ENCODE data around the gene METRNL. TPM values are rescaled to one million over a fixed set of nuclear protein-coding genes. Genes with fewer than 3 reads are reported as not detected.

Gene METRNL
- polyA plus RNA-seq, 3 donors: 13.1 to 133 (median 29.8) TPM

GRCh38 chr17:83094291-83094690 lies 14.9 kb downstream of the METRNL start:
- no peak for TF ChIP-seq CTCF (IDR thresholded peaks at IDR 0.05)
- H3K27me3 Mint-ChIP-seq (ENCODE audit: low read depth in 3 of 3): peaks cover 17 to 28% (median 19%) of the 10 kb centered on the region in 3 donors
- peaks cover 59 to 69% of the 10 kb centered on the region in 2 donors for H3K36me3 ChIP-seq (replicated peaks in 1 of 2; ENCODE audit: control insufficient read depth in 1 of 2, insufficient read depth in 2 of 2, low read length in 2 of 2)
- H3K9me3 ChIP-seq (replicated peaks in 1 of 2; ENCODE audit: control insufficient read depth in 1 of 2, insufficient read depth in 1 of 2, low read length in 2 of 2): no peaks in the 10 kb centered on the region
- H3K79me2 ChIP-seq (ENCODE audit: insufficient read depth, low read length): peaks cover 32% of the 10 kb centered on the region
- H3K27ac ChIP-seq (ENCODE audit: low read depth in 1 of 2, low read length in 2 of 2): no peak overlapping the region
- H4K20me1 ChIP-seq (ENCODE audit: insufficient read depth, low read length): peaks cover 95% of the 10 kb centered on the region
- DNase-seq: no peak
- intact Hi-C loops (cut with micrococcal nuclease): loop anchor here in 1 of 2 donors (5.0 kb wide), 1 partner anchor 127 kb away; no protein-coding TSS in a partner anchor
- H3K4me1 Mint-ChIP-seq: peaks cover 17% of the 10 kb centered on the region
- WGBS (ENCODE audit: insufficient coverage): 90% methylated on average over 29 of the region's 32 CpGs
- no peak overlapping the region for H3K9ac ChIP-seq (ENCODE audit: insufficient read depth, low read length, poor library complexity, severe bottlenecking)
- peaks cover 49 to 68% of the 10 kb centered on the region in 2 donors for H3K36me3 Mint-ChIP-seq
- peaks cover 3 to 22% of the 10 kb centered on the region in 2 donors for H3K27me3 ChIP-seq (ENCODE audit: control insufficient read depth in 2 of 2, insufficient read depth in 2 of 2, low read length in 2 of 2)
- peak overlapping the region in 1 of 7 donors; percentile 52 for H3K27ac Mint-ChIP-seq
- H2AFZ ChIP-seq (ENCODE audit: insufficient read depth, low read depth, low read length, poor library complexity, severe bottlenecking): no peak overlapping the region
- H3K4me3 Mint-ChIP-seq: no peak overlapping the region
- H3K4me2 ChIP-seq (replicated peaks; ENCODE audit: extremely low read depth, low read length, poor library complexity, severe bottlenecking): no peak overlapping the region
- H3K9me3 Mint-ChIP-seq: peaks cover 0 to 1% (median 0%) of the 10 kb centered on the region in 7 donors
- H3K4me3 ChIP-seq (replicated peaks in 1 of 3; ENCODE audit: low read depth in 2 of 3, low read length in 3 of 3): no peak overlapping the region
- H3K4me1 ChIP-seq (ENCODE audit: control insufficient read depth in 1 of 2, insufficient read depth in 2 of 2, low read length in 2 of 2): peaks cover 11 to 26% of the 10 kb centered on the region in 2 donors

GRCh38 chr17:83095016-83095415 lies 15.6 kb downstream of the METRNL start:
- no peak overlapping the region for H3K9ac ChIP-seq (ENCODE audit: insufficient read depth, low read length, poor library complexity, severe bottlenecking)
- WGBS (ENCODE audit: insufficient coverage): 94% methylated on average over 22 of the region's 23 CpGs
- H3K27me3 ChIP-seq (ENCODE audit: control insufficient read depth in 2 of 2, insufficient read depth in 2 of 2, low read length in 2 of 2): peaks cover 3 to 29% of the 10 kb centered on the region in 2 donors
- peaks cover 24 to 35% (median 27%) of the 10 kb centered on the region in 3 donors for H3K27me3 Mint-ChIP-seq (ENCODE audit: low read depth in 3 of 3)
- H3K4me3 ChIP-seq (replicated peaks in 1 of 3; ENCODE audit: low read depth in 2 of 3, low read length in 3 of 3): no peak overlapping the region
- no peak overlapping the region for H3K4me3 Mint-ChIP-seq
- DNase-seq: no peak
- H3K36me3 Mint-ChIP-seq: peaks cover 45 to 63% of the 10 kb centered on the region in 2 donors
- H3K27ac Mint-ChIP-seq: peak overlapping the region in 1 of 7 donors; percentile 58
- peaks cover 55 to 63% of the 10 kb centered on the region in 2 donors for H3K36me3 ChIP-seq (replicated peaks in 1 of 2; ENCODE audit: control insufficient read depth in 1 of 2, insufficient read depth in 2 of 2, low read length in 2 of 2)
- H4K20me1 ChIP-seq (ENCODE audit: insufficient read depth, low read length): peaks cover 92% of the 10 kb centered on the region
- TF ChIP-seq CTCF (IDR thresholded peaks at IDR 0.05): no peak
- H3K4me1 Mint-ChIP-seq: peaks cover 17% of the 10 kb centered on the region
- H3K4me2 ChIP-seq (replicated peaks; ENCODE audit: extremely low read depth, low read length, poor library complexity, severe bottlenecking): no peak overlapping the region
- H2AFZ ChIP-seq (ENCODE audit: insufficient read depth, low read depth, low read length, poor library complexity, severe bottlenecking): no peak overlapping the region
- intact Hi-C loops (cut with micrococcal nuclease): no loop called here
- peaks cover 0 to 2% (median 0%) of the 10 kb centered on the region in 7 donors for H3K9me3 Mint-ChIP-seq
- H3K27ac ChIP-seq (ENCODE audit: low read depth in 1 of 2, low read length in 2 of 2): no peak overlapping the region
- peaks cover 16 to 29% of the 10 kb centered on the region in 2 donors for H3K4me1 ChIP-seq (ENCODE audit: control insufficient read depth in 1 of 2, insufficient read depth in 2 of 2, low read length in 2 of 2)
- peaks cover 27% of the 10 kb centered on the region for H3K79me2 ChIP-seq (ENCODE audit: insufficient read depth, low read length)
- H3K9me3 ChIP-seq (replicated peaks in 1 of 2; ENCODE audit: control insufficient read depth in 1 of 2, insufficient read depth in 1 of 2, low read length in 2 of 2): no peaks in the 10 kb centered on the region

Measured in CD14-positive monocyte (primary cell).